Left renal pelvis (tissue), 4 donors: ENCODE measurements around the gene ARFIP1. TPM values are rescaled to one million over a fixed set of nuclear protein-coding genes. Genes with fewer than 3 reads are reported as not detected.

Experiments
- DNase-seq, 4 donors: peaks; one replicate each; pipeline ENCODE4 v3.0.0-alpha.2; 2013; ENCODE audit warnings: low read depth in 4 of 4, low spot score in 3 of 4
- polyA plus RNA-seq, 4 donors: library from polyadenylated mRNA; unstranded; fragments of 120-200 nt; gene quantifications; one replicate each; pipeline ENCODE4 v1.2.1, GENCODE V29; 2013; ENCODE audit not compliant: insufficient read length in 4 of 4

Gene ARFIP1
- polyA plus RNA-seq, 4 donors, result 38.7 to 55.5 (median 46.8) TPM

- DNase-seq, result no peak
These were observed 177.8 kb downstream of the ARFIP1 start for GRCh38 chr4:152957437-152958171.

- DNase-seq, result no peak
These were observed 179.3 kb downstream of the ARFIP1 start for GRCh38 chr4:152959080-152959479.

- DNase-seq, result no peak
These were observed 180.3 kb downstream of the ARFIP1 start for GRCh38 chr4:152960082-152960481.

GRCh38 chr4:152961014-152961772, 181.4 kb downstream of the ARFIP1 start:
- DNase-seq, result no peak

- DNase-seq, result no peak
These were observed 182.0 kb downstream of the ARFIP1 start for GRCh38 chr4:152961773-152962115.

Other genes starting within 250 kb of the ARFIP1 start
- gene FBXW7, start 243.9 kb upstream of the ARFIP1 start, polyA plus RNA-seq, result 10 to 100 TPM; 28.0 to 35.1 (median 32.0) TPM
- 1 to 10 TPM; 1.1 to 3.8 (median 1.8) TPM for gene TMEM154, start 100.0 kb upstream of the ARFIP1 start, polyA plus RNA-seq
- 1 to 10 TPM in 3 of 4 donors, under 1 TPM in 1; 0.93 to 2.4 (median 2.0) TPM for gene TIGD4, start 224 bp upstream of the ARFIP1 start, polyA plus RNA-seq
- gene FHDC1, start 156.4 kb downstream of the ARFIP1 start, polyA plus RNA-seq, result 1 to 10 TPM; 4.2 to 8.1 (median 4.9) TPM